GM12891 (cell line): ENCODE results near the gene ZMYND11.

Experiments
- PAX5 ChIP-seq: IDR thresholded peaks from 2 replicates; pipeline ENCODE4 v1.6.1; 2011; ENCODE audit warnings: low read length, moderate library complexity, mild to moderate bottlenecking; ENCODE audit not compliant: insufficient read depth, severe bottlenecking
- POLR2A ChIP-seq: IDR thresholded peaks from 2 replicates; pipeline ENCODE4 v1.6.1; 2011; ENCODE audit warnings: low read depth, low read length, control low read depth
- POLR2AphosphoS5 ChIP-seq: IDR thresholded peaks from 2 replicates; pipeline ENCODE4 v1.6.1; 2011; ENCODE audit warnings: low read depth, low read length, control low read depth
- TAF1 ChIP-seq: IDR thresholded peaks from 2 replicates; pipeline ENCODE4 v1.6.1; 2011; ENCODE audit warnings: low read depth, low read length, control low read depth

DNA sequence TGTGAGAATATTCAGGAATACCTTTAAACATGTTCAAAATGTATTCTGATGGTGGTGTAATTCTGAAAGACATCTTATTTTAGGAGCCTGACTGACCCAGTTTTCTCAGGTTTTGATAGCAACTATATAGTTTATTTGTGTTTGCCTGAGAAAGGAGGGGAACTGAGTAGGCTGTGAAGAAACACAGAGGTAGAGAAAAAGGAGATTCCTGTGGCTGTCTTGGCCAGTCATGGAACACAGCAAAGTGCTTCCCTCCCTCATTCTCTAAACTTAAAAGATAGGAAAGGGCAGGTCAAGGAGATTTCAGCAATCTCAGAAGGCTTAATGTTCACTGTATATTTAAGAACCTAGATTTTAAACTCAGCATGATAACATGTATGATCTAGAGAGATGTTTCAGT lies 43.5 kb downstream of the ZMYND11 start:
- TF ChIP-seq POLR2A (no peak), POLR2AphosphoS5 (no peak), TAF1 (no peak), PAX5 (no peak)
